SKM-1 treated with dmso at 0.1 percent for 144 hours (cell line): ENCODE measurements around the gene PHTF2.
"Not testable (repeated sequence)": the region's sequence is repeated elsewhere in the genome, so short reads cannot be mapped to it uniquely, and the experiment has no call there.

ENCODE experiments used
- DNase-seq: peaks from one replicate; lab custom pipeline; 2025; ENCODE audit not compliant: unreplicated experiment; lab: John Stamatoyannopoulos, UW

PHTF2 gene

DNA sequence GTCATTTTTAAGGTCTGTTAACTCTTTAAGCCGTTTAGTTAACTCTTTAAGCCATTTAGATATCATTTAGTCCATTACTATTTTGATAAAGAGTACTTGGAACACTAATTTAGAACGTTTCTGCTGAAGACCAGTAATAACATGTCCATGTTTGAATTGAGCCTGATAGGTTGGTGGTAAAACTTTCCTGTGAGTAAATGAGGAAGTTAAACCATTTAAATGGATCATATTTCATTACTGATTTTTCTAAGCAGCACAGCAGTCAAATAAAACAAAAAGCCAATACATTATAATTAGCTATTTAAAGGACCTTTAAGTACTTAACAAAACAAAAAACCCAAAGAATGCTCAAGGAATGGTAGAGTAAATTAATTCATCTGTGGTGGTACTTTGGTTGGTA is 29.4 kb downstream of the PHTF2 start:
- DNase-seq = no peak

- no peak for DNase-seq
Measured at GRCh38 chr7:77830649-77831355, 32.2 kb downstream of the PHTF2 start.

DNA sequence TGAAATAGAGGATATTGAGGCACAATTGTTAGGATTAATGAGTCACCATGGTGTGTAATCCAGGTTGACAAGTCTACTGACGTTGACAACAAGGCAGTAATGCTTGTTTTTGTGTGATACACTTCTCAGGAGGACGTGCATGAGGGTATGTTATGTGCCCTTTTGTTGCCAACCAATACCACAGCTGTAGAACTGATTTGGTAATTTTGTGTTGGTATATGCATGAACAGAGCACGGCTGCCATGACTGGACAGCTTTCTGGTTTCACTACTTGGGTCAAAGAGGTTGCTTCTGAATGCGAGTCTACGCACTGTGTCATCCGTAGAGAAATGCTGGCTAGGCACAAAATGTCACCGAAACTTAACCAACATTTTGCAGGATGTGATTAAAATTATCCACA is 32.9 kb downstream of the PHTF2 start:
- DNase-seq = no peak

DNA sequence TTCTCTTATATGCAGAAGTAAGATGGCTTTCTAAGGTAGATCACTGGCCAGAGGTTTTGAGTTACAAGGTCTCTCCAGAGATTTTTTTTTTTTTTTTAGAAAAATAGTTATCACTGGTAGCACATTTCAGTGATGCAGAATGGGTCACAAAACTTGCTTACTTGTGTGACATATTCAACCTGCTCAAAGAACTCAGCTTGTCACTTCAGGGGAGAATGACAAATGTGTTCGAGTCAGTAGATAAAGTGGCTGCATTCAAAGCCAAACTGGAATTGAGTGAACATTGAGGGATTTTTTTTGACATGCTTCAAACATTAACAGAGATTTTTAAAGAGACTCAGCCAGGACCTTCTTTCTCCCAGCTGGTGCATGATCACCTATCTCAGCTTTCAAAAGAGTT is 33.4 kb downstream of the PHTF2 start:
- no peak for DNase-seq

DNA sequence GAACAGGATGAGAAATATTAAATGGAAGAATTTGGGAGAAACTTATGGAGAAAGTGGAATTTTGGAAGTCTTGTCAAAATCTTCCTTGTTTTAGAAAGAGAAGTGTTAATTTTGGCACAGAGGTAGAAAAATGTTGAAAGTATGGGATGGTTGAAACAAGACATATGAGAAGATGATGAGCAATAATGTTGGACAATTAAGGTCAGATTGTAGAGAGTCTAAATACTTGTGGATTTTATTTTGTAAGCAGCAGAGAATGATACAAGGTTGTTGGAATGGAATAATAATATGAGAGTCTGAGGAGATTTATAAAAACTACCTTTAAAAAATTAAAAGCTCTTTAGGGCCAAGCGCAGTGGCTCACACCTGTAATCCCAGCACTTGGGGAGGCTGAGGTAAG is 34.6 kb downstream of the PHTF2 start:
- no peak for DNase-seq

DNA sequence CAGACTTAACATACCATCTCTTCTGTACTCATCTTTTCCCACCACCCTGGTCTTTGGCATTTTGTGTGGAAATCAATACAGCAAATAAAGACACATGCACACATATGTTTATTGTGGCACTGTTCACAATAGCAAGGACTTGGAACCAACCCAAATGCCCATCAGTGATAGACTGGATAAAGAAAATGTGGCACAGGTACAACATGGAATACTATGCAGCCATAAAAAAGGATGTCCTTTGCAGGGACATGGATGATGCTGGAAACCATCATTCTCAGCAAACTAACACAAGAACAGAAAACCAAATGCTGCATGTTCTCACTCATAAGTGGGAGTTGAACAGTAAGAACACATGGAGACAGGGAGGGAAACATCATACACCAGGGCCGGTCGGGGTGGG is 37.9 kb downstream of the PHTF2 start:
- DNase-seq = not testable (repeated sequence)

DNA sequence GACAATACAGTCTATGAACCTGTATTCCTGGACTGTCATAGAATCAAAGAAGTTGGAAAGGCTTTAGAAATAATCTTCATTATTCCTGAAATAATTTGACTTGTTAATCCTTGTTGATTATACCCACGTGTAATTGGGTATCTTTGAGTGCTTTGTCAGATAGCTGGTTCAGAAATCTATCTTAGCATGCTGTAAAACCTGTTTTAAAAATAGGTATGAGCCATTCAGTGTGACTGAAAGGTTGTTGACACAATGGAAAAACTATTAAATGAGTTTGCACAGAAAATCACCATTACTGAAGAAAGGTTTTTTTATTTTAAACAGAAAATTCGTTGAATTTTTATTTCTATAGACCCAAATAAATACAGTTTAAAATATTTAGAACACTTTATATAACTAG is 38.7 kb downstream of the PHTF2 start:
- DNase-seq = no peak

DNA sequence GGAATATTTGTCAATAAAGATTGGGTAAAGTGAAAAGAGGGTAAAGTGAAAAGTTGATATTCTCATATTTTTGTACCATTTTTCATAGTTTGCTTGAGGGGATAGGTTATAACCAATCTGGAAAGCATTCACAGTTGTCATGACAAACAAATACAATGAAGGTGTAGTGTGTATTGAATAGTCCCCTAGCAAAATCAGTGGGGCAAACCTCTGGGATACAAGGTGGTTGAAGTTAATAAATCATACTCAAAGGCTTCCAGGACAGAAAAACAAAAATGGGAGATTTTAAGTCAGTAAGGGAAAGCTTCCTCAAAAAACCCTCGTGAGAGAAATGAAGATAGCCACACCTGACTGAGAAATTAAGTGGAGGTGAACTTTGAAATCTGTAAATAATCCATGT is 39.4 kb downstream of the PHTF2 start:
- no peak for DNase-seq

DNA sequence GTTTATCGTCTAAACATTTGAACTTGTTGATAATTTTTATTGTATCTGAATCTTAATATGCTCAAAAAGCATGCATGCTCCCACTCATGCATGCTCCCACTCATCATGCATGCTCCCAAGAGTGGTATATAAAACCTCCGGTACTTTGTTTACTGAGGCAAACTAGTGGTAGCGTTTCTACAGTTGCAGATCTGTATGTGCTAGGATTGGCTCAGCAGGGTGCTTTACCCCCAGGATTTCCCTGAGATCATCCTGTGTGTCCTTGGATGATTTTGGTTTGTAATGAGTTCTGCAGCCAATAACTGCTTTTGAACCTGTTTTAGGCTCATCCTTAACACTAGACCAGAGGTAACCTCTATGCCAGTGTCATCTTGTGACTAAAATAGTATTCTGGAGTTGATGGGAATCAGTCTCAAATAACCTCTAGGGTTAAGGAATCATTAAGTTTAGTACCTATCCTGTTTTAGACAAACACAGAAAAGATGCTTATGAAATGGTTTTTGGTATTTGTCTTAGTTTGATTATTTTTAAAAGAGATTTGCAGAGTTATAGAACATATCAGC is 40.4 kb downstream of the PHTF2 start:
- DNase-seq = no peak

DNA sequence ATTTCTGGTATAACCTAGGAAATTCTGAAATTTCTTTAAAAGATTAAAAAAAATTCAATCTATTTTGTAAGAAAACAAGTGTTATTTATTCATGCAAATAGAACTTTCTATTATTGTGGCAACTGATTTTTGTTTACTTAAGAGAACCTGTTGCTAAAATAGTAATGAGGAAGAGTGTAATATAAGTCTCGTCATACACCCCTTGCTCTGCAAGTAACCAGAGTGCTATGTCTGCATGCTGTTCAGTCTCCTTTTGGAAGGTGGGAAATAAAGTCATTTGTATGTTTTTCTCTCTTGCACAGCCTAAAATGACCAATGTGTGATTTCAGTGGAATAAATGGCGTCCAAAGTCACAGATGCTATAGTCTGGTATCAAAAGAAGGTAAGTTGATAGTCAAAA is 41.3 kb downstream of the PHTF2 start:
- DNase-seq = no peak

GRCh38 chr7:77843194-77843593 is 44.6 kb downstream of the PHTF2 start:
- no peak for DNase-seq

GRCh38 chr7:77846317-77847092 is 47.9 kb downstream of the PHTF2 start:
- DNase-seq = no peak

- no peak for DNase-seq
Measured at GRCh38 chr7:77855371-77856083, 57.0 kb downstream of the PHTF2 start.

DNA sequence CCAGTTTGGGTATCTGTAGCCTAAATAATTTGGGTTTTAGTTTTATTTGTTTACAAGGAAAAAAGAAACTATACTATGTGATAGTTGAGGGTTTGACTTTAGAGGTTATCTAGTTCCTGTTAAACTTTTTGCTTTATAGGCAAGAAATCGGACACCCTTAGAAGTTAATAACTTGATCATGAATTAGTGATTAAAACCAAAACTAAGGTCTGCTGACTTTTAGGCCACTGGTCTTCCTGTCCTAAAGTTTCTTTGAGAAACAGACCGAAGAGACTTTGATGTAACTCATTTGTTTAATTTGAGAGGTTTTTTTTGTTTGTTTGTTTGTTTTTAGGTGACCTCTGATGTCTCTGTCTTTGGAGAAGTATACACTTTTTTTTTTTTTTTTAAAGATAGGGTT is 59.7 kb downstream of the PHTF2 start:
- DNase-seq = no peak

DNA sequence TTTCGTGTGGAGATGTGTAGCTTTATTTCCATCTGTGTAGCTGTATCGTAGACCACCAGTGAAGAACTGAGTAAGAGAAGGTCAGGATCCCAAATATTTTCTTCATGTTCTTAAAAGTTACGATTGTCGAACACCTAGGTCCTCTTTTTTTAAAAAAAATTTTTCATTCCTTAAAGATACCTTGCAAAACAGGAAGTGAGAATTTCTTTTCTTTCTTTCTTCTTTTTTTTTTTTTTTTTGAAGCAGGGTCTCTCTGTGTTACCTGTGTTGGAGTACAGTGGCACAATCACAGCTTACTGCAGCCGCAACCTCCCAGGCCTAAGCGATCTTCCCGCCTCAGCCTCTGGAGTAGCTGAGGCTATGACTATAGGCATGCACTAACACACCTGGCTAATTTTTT is 60.8 kb downstream of the PHTF2 start:
- DNase-seq = no peak

GRCh38 chr7:77862691-77863090 is 64.1 kb downstream of the PHTF2 start:
- DNase-seq = no peak

DNA sequence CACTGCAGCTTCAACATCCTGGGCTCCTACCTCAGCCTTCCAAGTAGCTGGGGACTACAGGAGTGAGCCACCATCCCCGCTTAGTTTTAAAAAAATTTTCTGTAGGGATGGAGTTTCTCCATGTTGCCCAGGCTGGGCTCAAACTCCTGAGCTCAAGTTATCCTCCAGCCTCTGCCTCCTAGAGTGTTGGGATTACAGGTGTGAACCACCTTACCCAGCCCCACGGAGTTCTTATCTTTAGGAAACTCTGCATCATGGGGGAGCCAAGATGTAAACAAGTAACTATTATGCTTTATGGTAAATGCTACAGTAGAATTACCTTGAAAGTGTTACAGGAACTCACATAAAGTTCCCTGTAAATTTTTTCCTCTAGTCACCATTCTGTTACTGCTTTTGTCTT is 65.3 kb downstream of the PHTF2 start:
- no peak for DNase-seq

GRCh38 chr7:77866370-77866769 is 67.8 kb downstream of the PHTF2 start:
- no peak for DNase-seq

GRCh38 chr7:77866786-77867536 is 68.4 kb downstream of the PHTF2 start:
- DNase-seq = peak; percentile 20

- no peak for DNase-seq
Measured at GRCh38 chr7:77867537-77867865, 68.9 kb downstream of the PHTF2 start.

DNA sequence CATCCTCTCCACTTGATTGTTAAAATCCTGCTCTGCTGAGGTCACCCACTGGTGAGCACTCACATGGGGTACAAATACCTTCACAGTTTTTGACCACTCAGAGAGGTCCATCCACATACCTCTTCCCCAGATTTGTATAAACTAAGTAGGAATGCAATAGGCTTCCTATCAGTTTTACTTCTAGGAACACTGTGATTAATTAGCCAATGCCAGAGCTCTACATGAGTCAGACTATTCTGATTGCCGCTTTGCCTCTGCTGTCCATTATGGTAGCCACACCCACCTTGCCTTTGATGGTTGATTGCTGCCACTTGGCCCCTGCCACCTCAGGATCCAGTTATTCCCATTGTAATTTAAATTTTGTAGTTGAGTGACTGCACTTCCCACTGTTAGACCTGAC is 73.7 kb downstream of the PHTF2 start:
- not testable (repeated sequence) for DNase-seq
